ENCODE results near the gene TEDDM1. TPM values are rescaled to one million over a fixed set of nuclear protein-coding genes. Genes with fewer than 3 reads are reported as not detected.

Gene TEDDM1
- total RNA-seq, 2 experiments from 2014 or later = not detected

DNA sequence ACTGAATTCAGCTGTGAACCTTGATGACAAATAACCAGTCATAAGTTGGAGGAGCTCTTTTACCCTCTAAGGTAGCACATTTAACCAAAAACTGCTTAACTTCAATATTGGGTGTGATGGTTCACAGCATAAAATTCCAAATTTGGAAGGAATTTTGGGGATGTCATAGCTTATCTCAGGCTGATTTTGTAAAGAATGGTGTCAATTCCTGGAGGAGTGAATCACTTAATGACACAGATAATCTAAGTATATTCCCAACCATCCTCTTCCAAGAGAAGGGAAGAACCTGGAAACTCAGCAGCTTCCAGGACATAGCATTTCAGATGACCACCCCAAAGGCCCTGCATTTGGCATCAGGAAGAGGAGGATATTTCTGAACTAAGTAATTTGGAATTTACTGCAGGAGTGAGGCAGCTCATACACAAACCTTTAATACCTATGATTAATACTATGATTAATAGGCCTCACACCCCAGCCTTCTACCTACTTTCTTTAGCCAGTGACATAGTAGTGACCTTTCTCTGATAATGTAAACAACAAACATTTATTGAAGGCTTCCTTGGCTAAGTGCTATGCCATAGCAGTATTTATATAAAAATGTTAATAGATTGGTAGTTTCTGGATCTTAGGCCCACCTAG lies 23.4 kb downstream of the TEDDM1 start:
- no TSS peak for BruUV-seq (replicated peaks)
- no peaks in the 10 kb centered on the region for H3K9me2 ChIP-seq (ENCODE audit: insufficient read depth, low read length)
- no peak for DNase-seq (ENCODE audit: low spot score)
- H3K79me2 ChIP-seq (ENCODE audit: insufficient read depth, low read depth, low read length) = no peaks in the 10 kb centered on the region
- no peaks in the 10 kb centered on the region for H3K9me3 ChIP-seq (ENCODE audit: low read length)
- no peaks in the 10 kb centered on the region for H3K4me1 ChIP-seq (ENCODE audit: insufficient read depth, low read length, poor library complexity, severe bottlenecking)
- intact Hi-C loops (cut with micrococcal nuclease; ENCODE audit: unreplicated experiment) = no loop called here
- no peak overlapping the region for H3K4me3 ChIP-seq (ENCODE audit: low read depth, low read length, poor library complexity, severe bottlenecking)
- no peak overlapping the region for H3K27ac ChIP-seq (ENCODE audit: low read depth, low read length, poor library complexity, severe bottlenecking)
- no peak for TF ChIP-seq EZH2phosphoT487 (IDR thresholded peaks at IDR 0.05; ENCODE audit: borderline replicate concordance, low read depth, low read length)
- TF ChIP-seq, protein P1, sequence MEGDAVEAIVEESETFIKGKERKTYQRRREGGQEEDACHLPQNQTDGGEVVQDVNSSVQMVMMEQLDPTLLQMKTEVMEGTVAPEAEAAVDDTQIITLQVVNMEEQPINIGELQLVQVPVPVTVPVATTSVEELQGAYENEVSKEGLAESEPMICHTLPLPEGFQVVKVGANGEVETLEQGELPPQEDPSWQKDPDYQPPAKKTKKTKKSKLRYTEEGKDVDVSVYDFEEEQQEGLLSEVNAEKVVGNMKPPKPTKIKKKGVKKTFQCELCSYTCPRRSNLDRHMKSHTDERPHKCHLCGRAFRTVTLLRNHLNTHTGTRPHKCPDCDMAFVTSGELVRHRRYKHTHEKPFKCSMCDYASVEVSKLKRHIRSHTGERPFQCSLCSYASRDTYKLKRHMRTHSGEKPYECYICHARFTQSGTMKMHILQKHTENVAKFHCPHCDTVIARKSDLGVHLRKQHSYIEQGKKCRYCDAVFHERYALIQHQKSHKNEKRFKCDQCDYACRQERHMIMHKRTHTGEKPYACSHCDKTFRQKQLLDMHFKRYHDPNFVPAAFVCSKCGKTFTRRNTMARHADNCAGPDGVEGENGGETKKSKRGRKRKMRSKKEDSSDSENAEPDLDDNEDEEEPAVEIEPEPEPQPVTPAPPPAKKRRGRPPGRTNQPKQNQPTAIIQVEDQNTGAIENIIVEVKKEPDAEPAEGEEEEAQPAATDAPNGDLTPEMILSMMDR (conservative IDR thresholded peaks at IDR 0.05; ENCODE audit: low read length) = no peak
- ChIA-PET POLR2A (no interaction called here), CTCF (ENCODE audit: unreplicated experiment) (no interaction called here)
- H3K36me3 ChIP-seq (ENCODE audit: insufficient read depth, low read length) = no peaks in the 10 kb centered on the region
- H3K4me2 ChIP-seq (ENCODE audit: low read length) = no peak overlapping the region
- H4K20me1 ChIP-seq (ENCODE audit: insufficient read depth, low read length) = no peaks in the 10 kb centered on the region
- H2AFZ ChIP-seq (ENCODE audit: low read length) = no peak overlapping the region

DNA sequence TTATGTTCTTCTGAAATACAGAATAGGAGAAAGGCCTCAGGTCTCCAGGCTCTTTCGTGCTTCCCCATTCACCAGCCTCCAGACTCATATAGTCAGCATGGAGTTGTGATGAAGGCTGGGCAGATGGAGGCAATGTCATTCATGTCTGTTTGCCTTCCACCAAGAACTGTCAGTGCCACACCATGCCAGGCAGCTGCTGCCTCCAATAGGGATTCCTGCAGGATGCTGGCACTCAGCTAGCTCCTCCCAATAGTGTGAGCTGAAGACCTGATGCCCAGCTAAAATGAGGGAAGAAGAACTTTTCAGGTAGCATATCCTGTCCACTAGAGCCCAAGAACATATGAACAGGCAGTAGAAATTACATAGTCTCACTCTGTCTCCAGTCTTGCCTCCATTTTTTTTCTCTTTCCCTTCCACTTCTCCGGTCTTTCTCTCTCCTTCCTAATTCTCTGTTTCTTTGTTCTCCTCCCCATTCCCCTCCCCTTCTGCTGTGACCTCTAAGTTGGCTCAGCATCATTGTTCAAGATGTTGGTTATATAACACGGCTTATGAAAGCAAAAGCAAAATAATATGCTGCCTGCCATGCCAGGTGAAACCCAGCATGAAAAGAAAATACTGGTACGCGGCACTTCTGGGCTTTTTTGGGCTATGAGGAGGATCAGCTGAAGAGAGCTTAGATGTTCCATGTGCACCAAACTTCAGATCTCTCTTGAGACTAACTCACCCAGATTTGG lies 26.2 kb downstream of the TEDDM1 start:
- H3K4me2 ChIP-seq (ENCODE audit: low read length) = no peak overlapping the region
- BruUV-seq (replicated peaks) = no TSS peak
- ChIA-PET POLR2A (interaction anchor here (0.7 kb wide), 1 partner anchor 128 kb away, joined by 3 read pairs; no protein-coding TSS in a partner anchor), CTCF (ENCODE audit: unreplicated experiment) (interaction anchor here (0.6 kb wide), 1 partner anchor 31 kb away, joined by 3 read pairs; no protein-coding TSS in a partner anchor)
- no peaks in the 10 kb centered on the region for H3K9me2 ChIP-seq (ENCODE audit: insufficient read depth, low read length)
- H3K36me3 ChIP-seq (ENCODE audit: insufficient read depth, low read length) = no peaks in the 10 kb centered on the region
- no peak overlapping the region for H2AFZ ChIP-seq (ENCODE audit: low read length)
- H3K4me3 ChIP-seq (ENCODE audit: low read depth, low read length, poor library complexity, severe bottlenecking) = no peak overlapping the region
- no peak overlapping the region for H3K27ac ChIP-seq (ENCODE audit: low read depth, low read length, poor library complexity, severe bottlenecking)
- no peaks in the 10 kb centered on the region for H3K9me3 ChIP-seq (ENCODE audit: low read length)
- H4K20me1 ChIP-seq (ENCODE audit: insufficient read depth, low read length) = no peaks in the 10 kb centered on the region
- intact Hi-C loops (cut with micrococcal nuclease; ENCODE audit: unreplicated experiment) = no loop called here
- no peaks in the 10 kb centered on the region for H3K4me1 ChIP-seq (ENCODE audit: insufficient read depth, low read length, poor library complexity, severe bottlenecking)
- no peak for TF ChIP-seq EZH2phosphoT487 (IDR thresholded peaks at IDR 0.05; ENCODE audit: borderline replicate concordance, low read depth, low read length)
- TF ChIP-seq, protein P1 (conservative IDR thresholded peaks at IDR 0.05; ENCODE audit: low read length) = no peak
- no peaks in the 10 kb centered on the region for H3K79me2 ChIP-seq (ENCODE audit: insufficient read depth, low read depth, low read length)
- no peak for DNase-seq (ENCODE audit: low spot score)

DNA sequence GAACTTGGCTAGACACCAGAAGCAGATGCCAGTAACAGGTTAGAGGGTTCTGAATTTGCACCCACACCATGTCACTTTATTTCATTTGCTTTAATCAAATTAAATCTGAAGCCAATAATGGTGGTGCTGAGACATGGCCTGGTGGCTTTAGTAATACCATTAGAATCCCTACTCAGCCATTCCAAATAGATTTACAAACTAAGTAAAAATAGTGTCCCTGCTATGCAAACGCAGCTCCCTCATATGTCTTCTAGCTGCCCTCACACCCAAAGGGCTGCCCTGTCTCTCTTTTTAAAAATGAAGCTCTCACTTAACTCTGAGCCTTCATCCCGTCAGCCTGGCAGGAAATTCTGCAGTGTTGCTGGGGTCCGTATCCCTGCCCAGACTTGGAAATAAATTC lies 29.9 kb downstream of the TEDDM1 start:
- no peak for TF ChIP-seq EZH2phosphoT487 (IDR thresholded peaks at IDR 0.05; ENCODE audit: borderline replicate concordance, low read depth, low read length)
- TF ChIP-seq, protein P1 (conservative IDR thresholded peaks at IDR 0.05; ENCODE audit: low read length) = no peak
- ChIA-PET CTCF (ENCODE audit: unreplicated experiment) (no interaction called here), POLR2A (interaction anchor here (1.0 kb wide), 1 partner anchor 377 kb away, joined by 3 read pairs; no protein-coding TSS in a partner anchor)
- Histone ChIP-seq H3K9me3 (ENCODE audit: low read length) (no peaks in the 10 kb centered on the region), H3K27ac (ENCODE audit: low read depth, low read length, poor library complexity, severe bottlenecking) (no peak overlapping the region), H3K4me3 (ENCODE audit: low read depth, low read length, poor library complexity, severe bottlenecking) (no peak overlapping the region), H3K79me2 (ENCODE audit: insufficient read depth, low read depth, low read length) (no peaks in the 10 kb centered on the region), H3K36me3 (ENCODE audit: insufficient read depth, low read length) (no peaks in the 10 kb centered on the region), H3K4me1 (ENCODE audit: insufficient read depth, low read length, poor library complexity, severe bottlenecking) (no peaks in the 10 kb centered on the region), H2AFZ (ENCODE audit: low read length) (no peak overlapping the region), H3K9me2 (ENCODE audit: insufficient read depth, low read length) (no peaks in the 10 kb centered on the region), H3K4me2 (ENCODE audit: low read length) (no peak overlapping the region), H4K20me1 (ENCODE audit: insufficient read depth, low read length) (no peaks in the 10 kb centered on the region)
- BruUV-seq (replicated peaks) = no TSS peak
- no peak for DNase-seq (ENCODE audit: low spot score)
- intact Hi-C loops (cut with micrococcal nuclease; ENCODE audit: unreplicated experiment) = no loop called here
